Heart left ventricle (tissue), 13 donors: ENCODE data around the gene LRP1B.

Source experiments
- POLR2A ChIP-seq, 2 donors: fragments of 450-650 bp; IDR thresholded peaks; one replicate each; pipeline ENCODE4 v1.6.1; 2017; ENCODE audit warnings: antibody characterized with exemption in 2 of 2, mild to moderate bottlenecking in 2 of 2, moderate library complexity in 2 of 2
- TF ChIP-seq, protein P1 (sequence below), 12 donors: fragments of 200-600 bp; sonication (generic) in 4 of 12; IDR thresholded peaks; one replicate each; pipeline versions ENCODE4 v1.5.0 to v1.8.0; 2018 to 2022; ENCODE audit warnings: antibody characterized with exemption in 12 of 12, mild to moderate bottlenecking in 5 of 12
- donor health status: ischemic (EF 13 %, LVEDD 7.1; RV severe dilation, severe dysfunction).
- donor health status: DM: no; HTN: yes; CAD: no.
- donor health status: DM: no; HTN: no; CAD: no.
- donor health status: ischemic (EF 25% LVEDD 6.9; RV normal size, moderate dysfunction).
- donor health status: ischemic (EF 25% LVEDD 5.7; RV mildly dilated, moderate dysfunction).
- donor health status: ischemic (EF 35%, LVEDD 5.7; RV mildly dilated, moderate dysfunction).
- donor health status: nonischemic (EF 11% LVEDD 7.7; RV severe dilation, severe dysfunction).
- donor health status: DM: yes; HTN: yes; CAD: no.
- donor health status: PGD.
- donor health status: ischemic (EF 29% LVEDD 5.4; RV normal size, mild dysfunction).
- donor health status: nonischemic (EF 23%, LVEDD 6.1; RV moderate dilation, normal function).

DNA sequence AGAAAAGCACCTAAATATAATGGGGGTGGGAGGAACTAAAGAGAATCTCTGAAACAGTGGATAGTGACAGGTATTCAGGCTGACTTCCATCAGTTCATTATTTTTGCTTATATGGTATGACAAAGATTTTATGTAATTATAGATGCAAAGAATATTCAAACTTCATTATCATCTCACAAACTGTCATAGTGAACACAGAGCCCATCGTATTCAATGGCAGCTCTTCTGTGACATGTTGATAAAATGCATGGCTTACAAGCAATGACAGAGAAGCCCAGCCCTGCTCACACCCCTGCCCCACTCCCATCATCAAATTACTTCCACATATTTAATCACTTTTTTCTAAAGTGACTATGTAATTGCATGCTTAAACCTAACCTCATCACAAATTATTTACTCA, 904.3 kb downstream of the LRP1B start:
- TF ChIP-seq, protein P1, sequence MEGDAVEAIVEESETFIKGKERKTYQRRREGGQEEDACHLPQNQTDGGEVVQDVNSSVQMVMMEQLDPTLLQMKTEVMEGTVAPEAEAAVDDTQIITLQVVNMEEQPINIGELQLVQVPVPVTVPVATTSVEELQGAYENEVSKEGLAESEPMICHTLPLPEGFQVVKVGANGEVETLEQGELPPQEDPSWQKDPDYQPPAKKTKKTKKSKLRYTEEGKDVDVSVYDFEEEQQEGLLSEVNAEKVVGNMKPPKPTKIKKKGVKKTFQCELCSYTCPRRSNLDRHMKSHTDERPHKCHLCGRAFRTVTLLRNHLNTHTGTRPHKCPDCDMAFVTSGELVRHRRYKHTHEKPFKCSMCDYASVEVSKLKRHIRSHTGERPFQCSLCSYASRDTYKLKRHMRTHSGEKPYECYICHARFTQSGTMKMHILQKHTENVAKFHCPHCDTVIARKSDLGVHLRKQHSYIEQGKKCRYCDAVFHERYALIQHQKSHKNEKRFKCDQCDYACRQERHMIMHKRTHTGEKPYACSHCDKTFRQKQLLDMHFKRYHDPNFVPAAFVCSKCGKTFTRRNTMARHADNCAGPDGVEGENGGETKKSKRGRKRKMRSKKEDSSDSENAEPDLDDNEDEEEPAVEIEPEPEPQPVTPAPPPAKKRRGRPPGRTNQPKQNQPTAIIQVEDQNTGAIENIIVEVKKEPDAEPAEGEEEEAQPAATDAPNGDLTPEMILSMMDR (IDR thresholded peaks at IDR 0.05) = no peak
- TF ChIP-seq POLR2A (IDR thresholded peaks at IDR 0.05) = no peak
